WTC11 (cell line): ENCODE measurements around the gene FBXL7. TPM values are rescaled to one million over a fixed set of nuclear protein-coding genes. Genes with fewer than 3 reads are reported as not detected.

Experiments
- ATAC-seq: fragments of 200-7000 bp; cut with Tn5 transposase; 2 replicates; pipeline ENCODE4 v1.10.0; 2021; ENCODE audit warnings: mild to moderate bottlenecking, moderate library complexity
- CTCF ChIA-PET: fragments of 300-600 bp; sonication (Branson Sonifier 250); formaldehyde crosslinking; loops from one replicate; lab custom pipeline; 2021; ENCODE audit warnings: antibody characterized with exemption; lab: Charles Lee
- POLR2A ChIA-PET: fragments of 350-600 bp; sonication (Branson Sonifier 250); formaldehyde crosslinking; loops from one replicate; lab custom pipeline; 2021; ENCODE audit warnings: antibody characterized with exemption; lab: Charles Lee
- DNase-seq: peaks from one replicate; pipeline ENCODE4 v3.0.0; 2021; ENCODE audit warnings: low spot score
- H3K27ac Mint-ChIP-seq: 2 replicates; pipeline ENCODE4 v1.8.0; 2021; ENCODE audit warnings: mixed read lengths
- H3K27me3 Mint-ChIP-seq: 2 replicates; pipeline ENCODE4 v1.8.0; 2021; ENCODE audit warnings: low read depth, mild to moderate bottlenecking, moderate library complexity, mixed read lengths
- H3K36me3 Mint-ChIP-seq: 2 replicates; pipeline ENCODE4 v1.8.0; 2021; ENCODE audit warnings: mixed read lengths
- H3K4me1 Mint-ChIP-seq: 2 replicates; pipeline ENCODE4 v1.8.0; 2022; ENCODE audit warnings: mixed read lengths
- H3K4me3 Mint-ChIP-seq: 2 replicates; pipeline ENCODE4 v1.8.0; 2021; ENCODE audit warnings: mild to moderate bottlenecking, moderate library complexity, mixed read lengths
- H3K9me3 Mint-ChIP-seq: 2 replicates; pipeline ENCODE4 v1.8.0; 2021; ENCODE audit warnings: mixed read lengths
- E2F4 ChIP-seq: sonication (generic); formaldehyde crosslinking; IDR thresholded peaks from 2 replicates; pipeline ENCODE4 v1.8.1; 2022; ENCODE audit warnings: low read depth, mild to moderate bottlenecking, moderate library complexity, missing genetic modification reagents, borderline replicate concordance
- NFE2L1 ChIP-seq: sonication (generic); formaldehyde crosslinking; IDR thresholded peaks from 2 replicates; pipeline ENCODE4 v1.8.1; 2023; ENCODE audit warnings: missing genetic modification reagents
- NFYB ChIP-seq: sonication (generic); formaldehyde crosslinking; conservative IDR thresholded peaks from 2 replicates; pipeline ENCODE4 v1.8.0; 2022; ENCODE audit warnings: low read depth, missing genetic modification reagents
- NR1H2 ChIP-seq: sonication (generic); formaldehyde crosslinking; IDR thresholded peaks from 2 replicates; pipeline ENCODE4 v1.9.0; 2021; ENCODE audit warnings: mild to moderate bottlenecking, moderate library complexity, missing genetic modification reagents
- SMAD3 ChIP-seq: sonication (generic); formaldehyde crosslinking; IDR thresholded peaks from 2 replicates; pipeline ENCODE4 v1.8.0; 2022; ENCODE audit warnings: missing genetic modification reagents, mild to moderate bottlenecking, borderline replicate concordance
- SP1 ChIP-seq: sonication (generic); formaldehyde crosslinking; conservative IDR thresholded peaks from 2 replicates; pipeline ENCODE4 v1.8.1; 2022; ENCODE audit warnings: missing genetic modification reagents
- USF1 ChIP-seq: sonication (generic); formaldehyde crosslinking; IDR thresholded peaks from 2 replicates; pipeline ENCODE4 v1.8.0; 2022; ENCODE audit warnings: mild to moderate bottlenecking, missing genetic modification reagents
- ZBTB21 ChIP-seq: sonication (generic); formaldehyde crosslinking; IDR thresholded peaks from 2 replicates; pipeline ENCODE4 v1.8.1; 2023; ENCODE audit warnings: mild to moderate bottlenecking, missing genetic modification reagents, borderline replicate concordance
- ZBTB43 ChIP-seq: sonication (generic); formaldehyde crosslinking; IDR thresholded peaks from 2 replicates; pipeline ENCODE4 v1.8.1; 2023; ENCODE audit warnings: mild to moderate bottlenecking, missing genetic modification reagents
- ZNF232 ChIP-seq: sonication (generic); formaldehyde crosslinking; IDR thresholded peaks from 2 replicates; pipeline ENCODE4 v1.8.0; 2022; ENCODE audit warnings: mild to moderate bottlenecking, missing genetic modification reagents
- ZNF317 ChIP-seq: sonication (generic); formaldehyde crosslinking; IDR thresholded peaks from 2 replicates; pipeline ENCODE4 v1.8.1; 2023; ENCODE audit warnings: low read depth, mild to moderate bottlenecking, moderate library complexity, missing genetic modification reagents, borderline replicate concordance
- ZNF396 ChIP-seq: fragments of 250-450 bp; sonication (Bioruptor Pico); IDR thresholded peaks from 2 replicates; pipeline ENCODE4 v1.8.0; 2021; ENCODE audit warnings: mild to moderate bottlenecking, moderate library complexity, borderline replicate concordance
- ZNF423 ChIP-seq: fragments of 250-450 bp; sonication (Bioruptor Pico); IDR thresholded peaks from 2 replicates; pipeline ENCODE4 v2.1.2; 2022; ENCODE audit warnings: mild to moderate bottlenecking, moderate library complexity
- ZSCAN18 ChIP-seq: fragments of 250-450 bp; sonication (Bioruptor Pico); IDR thresholded peaks from 2 replicates; pipeline ENCODE4 v2.1.2; 2022; ENCODE audit warnings: mild to moderate bottlenecking, moderate library complexity
- total RNA-seq: library from RNA; stranded (reverse); gene quantifications from 3 replicates; pipeline ENCODE4 v1.2.3, GENCODE V29; 2021
- TF ChIP-seq, protein P1 (sequence below): sonication (generic); formaldehyde crosslinking; IDR thresholded peaks from 2 replicates; pipeline ENCODE4 v1.8.1; 2023; ENCODE audit warnings: mild to moderate bottlenecking, missing genetic modification reagents, borderline replicate concordance
- TF ChIP-seq, protein P2 (sequence below): fragments of 250-450 bp; sonication (Bioruptor Pico); IDR thresholded peaks from 2 replicates; pipeline ENCODE4 v1.9.0; 2021; ENCODE audit warnings: mild to moderate bottlenecking
- TF ChIP-seq, protein P3 (sequence below): sonication (generic); formaldehyde crosslinking; IDR thresholded peaks from 2 replicates; pipeline ENCODE4 v1.8.1; 2022; ENCODE audit warnings: mild to moderate bottlenecking, moderate library complexity, missing genetic modification reagents

The FBXL7 gene
- total RNA-seq, 1 experiment from 2014 or later = 13.8 TPM

GRCh38 chr5:15516486-15516885, 16.5 kb downstream of the FBXL7 start:
- DNase-seq (no peak), ATAC-seq (no peak)
- Mint-ChIP-seq H3K4me1 (peaks cover 27% of the 10 kb centered on the region), H3K36me3 (no peaks in the 10 kb centered on the region), H3K27ac (0 out of 2 replicates have a peak overlapping the region, but pooled peaks have one; percentile 51), H3K9me3 (no peaks in the 10 kb centered on the region), H3K27me3 (no peaks in the 10 kb centered on the region), H3K4me3 (no peak overlapping the region)
- POLR2A ChIA-PET = no interaction called here
- CTCF ChIA-PET = no interaction called here
- TF ChIP-seq USF1 (CRISPR knock-in tag) (no peak), ZNF232 (CRISPR knock-in tag) (no peak), ZBTB21 (CRISPR knock-in tag) (no peak), NR1H2 (CRISPR knock-in tag) (no peak), ZNF396 (no peak), E2F4 (no peak), ZNF423 (CRISPR knock-in tag) (no peak), ZNF317 (CRISPR knock-in tag) (no peak)
- TF ChIP-seq, protein P1, sequence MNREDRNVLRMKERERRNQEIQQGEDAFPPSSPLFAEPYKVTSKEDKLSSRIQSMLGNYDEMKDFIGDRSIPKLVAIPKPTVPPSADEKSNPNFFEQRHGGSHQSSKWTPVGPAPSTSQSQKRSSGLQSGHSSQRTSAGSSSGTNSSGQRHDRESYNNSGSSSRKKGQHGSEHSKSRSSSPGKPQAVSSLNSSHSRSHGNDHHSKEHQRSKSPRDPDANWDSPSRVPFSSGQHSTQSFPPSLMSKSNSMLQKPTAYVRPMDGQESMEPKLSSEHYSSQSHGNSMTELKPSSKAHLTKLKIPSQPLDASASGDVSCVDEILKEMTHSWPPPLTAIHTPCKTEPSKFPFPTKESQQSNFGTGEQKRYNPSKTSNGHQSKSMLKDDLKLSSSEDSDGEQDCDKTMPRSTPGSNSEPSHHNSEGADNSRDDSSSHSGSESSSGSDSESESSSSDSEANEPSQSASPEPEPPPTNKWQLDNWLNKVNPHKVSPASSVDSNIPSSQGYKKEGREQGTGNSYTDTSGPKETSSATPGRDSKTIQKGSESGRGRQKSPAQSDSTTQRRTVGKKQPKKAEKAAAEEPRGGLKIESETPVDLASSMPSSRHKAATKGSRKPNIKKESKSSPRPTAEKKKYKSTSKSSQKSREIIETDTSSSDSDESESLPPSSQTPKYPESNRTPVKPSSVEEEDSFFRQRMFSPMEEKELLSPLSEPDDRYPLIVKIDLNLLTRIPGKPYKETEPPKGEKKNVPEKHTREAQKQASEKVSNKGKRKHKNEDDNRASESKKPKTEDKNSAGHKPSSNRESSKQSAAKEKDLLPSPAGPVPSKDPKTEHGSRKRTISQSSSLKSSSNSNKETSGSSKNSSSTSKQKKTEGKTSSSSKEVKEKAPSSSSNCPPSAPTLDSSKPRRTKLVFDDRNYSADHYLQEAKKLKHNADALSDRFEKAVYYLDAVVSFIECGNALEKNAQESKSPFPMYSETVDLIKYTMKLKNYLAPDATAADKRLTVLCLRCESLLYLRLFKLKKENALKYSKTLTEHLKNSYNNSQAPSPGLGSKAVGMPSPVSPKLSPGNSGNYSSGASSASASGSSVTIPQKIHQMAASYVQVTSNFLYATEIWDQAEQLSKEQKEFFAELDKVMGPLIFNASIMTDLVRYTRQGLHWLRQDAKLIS = no peak
- TF ChIP-seq, protein P2, sequence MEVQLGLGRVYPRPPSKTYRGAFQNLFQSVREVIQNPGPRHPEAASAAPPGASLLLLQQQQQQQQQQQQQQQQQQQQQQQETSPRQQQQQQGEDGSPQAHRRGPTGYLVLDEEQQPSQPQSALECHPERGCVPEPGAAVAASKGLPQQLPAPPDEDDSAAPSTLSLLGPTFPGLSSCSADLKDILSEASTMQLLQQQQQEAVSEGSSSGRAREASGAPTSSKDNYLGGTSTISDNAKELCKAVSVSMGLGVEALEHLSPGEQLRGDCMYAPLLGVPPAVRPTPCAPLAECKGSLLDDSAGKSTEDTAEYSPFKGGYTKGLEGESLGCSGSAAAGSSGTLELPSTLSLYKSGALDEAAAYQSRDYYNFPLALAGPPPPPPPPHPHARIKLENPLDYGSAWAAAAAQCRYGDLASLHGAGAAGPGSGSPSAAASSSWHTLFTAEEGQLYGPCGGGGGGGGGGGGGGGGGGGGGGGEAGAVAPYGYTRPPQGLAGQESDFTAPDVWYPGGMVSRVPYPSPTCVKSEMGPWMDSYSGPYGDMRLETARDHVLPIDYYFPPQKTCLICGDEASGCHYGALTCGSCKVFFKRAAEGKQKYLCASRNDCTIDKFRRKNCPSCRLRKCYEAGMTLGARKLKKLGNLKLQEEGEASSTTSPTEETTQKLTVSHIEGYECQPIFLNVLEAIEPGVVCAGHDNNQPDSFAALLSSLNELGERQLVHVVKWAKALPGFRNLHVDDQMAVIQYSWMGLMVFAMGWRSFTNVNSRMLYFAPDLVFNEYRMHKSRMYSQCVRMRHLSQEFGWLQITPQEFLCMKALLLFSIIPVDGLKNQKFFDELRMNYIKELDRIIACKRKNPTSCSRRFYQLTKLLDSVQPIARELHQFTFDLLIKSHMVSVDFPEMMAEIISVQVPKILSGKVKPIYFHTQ = no peak

GRCh38 chr5:15518786-15519185, 18.8 kb downstream of the FBXL7 start:
- Mint-ChIP-seq H3K27ac (0 out of 2 replicates have a peak overlapping the region, but pooled peaks have one; percentile 8), H3K4me1 (peaks cover 32% of the 10 kb centered on the region), H3K36me3 (no peaks in the 10 kb centered on the region), H3K4me3 (no peak overlapping the region), H3K27me3 (no peaks in the 10 kb centered on the region), H3K9me3 (no peaks in the 10 kb centered on the region)
- ChIA-PET CTCF (no interaction called here), POLR2A (no interaction called here)
- ATAC-seq = no peak
- no peak for DNase-seq
- TF ChIP-seq NFYB (CRISPR knock-in tag) (no peak), ZSCAN18 (no peak), SMAD3 (CRISPR knock-in tag) (no peak), ZBTB43 (CRISPR knock-in tag) (no peak), NFE2L1 (CRISPR knock-in tag) (no peak), SP1 (CRISPR knock-in tag) (no peak)
- TF ChIP-seq, protein P1 = no peak
- TF ChIP-seq, protein P3, sequence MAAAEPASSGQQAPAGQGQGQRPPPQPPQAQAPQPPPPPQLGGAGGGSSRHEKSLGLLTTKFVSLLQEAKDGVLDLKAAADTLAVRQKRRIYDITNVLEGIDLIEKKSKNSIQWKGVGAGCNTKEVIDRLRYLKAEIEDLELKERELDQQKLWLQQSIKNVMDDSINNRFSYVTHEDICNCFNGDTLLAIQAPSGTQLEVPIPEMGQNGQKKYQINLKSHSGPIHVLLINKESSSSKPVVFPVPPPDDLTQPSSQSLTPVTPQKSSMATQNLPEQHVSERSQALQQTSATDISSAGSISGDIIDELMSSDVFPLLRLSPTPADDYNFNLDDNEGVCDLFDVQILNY (CRISPR knock-in tag) = no peak
